NCI-H345 treated with DMSO at 0.1 percent for 48 hours (cell line): ENCODE measurements around the gene HOXB8.

Source experiments
- DNase-seq: peaks from one replicate; lab custom pipeline; 2025; ENCODE audit not compliant: unreplicated experiment; lab: John Stamatoyannopoulos, UW

The HOXB8 gene

GRCh38 chr17:48615047-48615962, at the start of gene HOXB8:
HOXB8 (minus strand) TSS chr17:48615292; CDS start chr17:48614704, 588 bp downstream.
- DNase-seq, result no peak

- DNase-seq, result no peak
Measured at GRCh38 chr17:48663134-48663924, 48.2 kb upstream of the HOXB8 start.

GRCh38 chr17:48655913-48656312, 40.8 kb upstream of the HOXB8 start:
- no peak for DNase-seq

GRCh38 chr17:48649741-48650140, 34.6 kb upstream of the HOXB8 start:
- DNase-seq, result no peak

GRCh38 chr17:48647963-48648245, 32.8 kb upstream of the HOXB8 start:
- no peak for DNase-seq

GRCh38 chr17:48647103-48647962, 32.2 kb upstream of the HOXB8 start:
- DNase-seq, result peak; percentile 32

- DNase-seq, result no peak
Measured at GRCh38 chr17:48646183-48647102, 31.4 kb upstream of the HOXB8 start.

GRCh38 chr17:48645639-48646182, 30.6 kb upstream of the HOXB8 start:
- DNase-seq, result no peak

GRCh38 chr17:48644910-48645557, 29.9 kb upstream of the HOXB8 start:
- no peak for DNase-seq

- DNase-seq, result no peak
Measured at GRCh38 chr17:48644159-48644558, 29.1 kb upstream of the HOXB8 start.

GRCh38 chr17:48643697-48644012, 28.6 kb upstream of the HOXB8 start:
- DNase-seq, result no peak

- no peak for DNase-seq
Measured at GRCh38 chr17:48642843-48643696, 28.0 kb upstream of the HOXB8 start.

- no peak for DNase-seq
Measured at GRCh38 chr17:48642059-48642842, 27.2 kb upstream of the HOXB8 start.

GRCh38 chr17:48641541-48642058, 26.5 kb upstream of the HOXB8 start:
- no peak for DNase-seq

- DNase-seq, result no peak
Measured at GRCh38 chr17:48640858-48641180, 25.7 kb upstream of the HOXB8 start.

- no peak for DNase-seq
Measured at GRCh38 chr17:48639982-48640857, 25.1 kb upstream of the HOXB8 start.

GRCh38 chr17:48639136-48639535, 24.0 kb upstream of the HOXB8 start:
- no peak for DNase-seq
